Raji (cell line): ENCODE results near the gene ZNF280D.

Source experiments
- POLR2A ChIP-seq: IDR thresholded peaks from 2 replicates; pipeline ENCODE4 v1.6.1; 2011; ENCODE audit warnings: low read depth, low read length, control low read depth; ENCODE audit not compliant: insufficient read depth

ZNF280D gene, protein sequence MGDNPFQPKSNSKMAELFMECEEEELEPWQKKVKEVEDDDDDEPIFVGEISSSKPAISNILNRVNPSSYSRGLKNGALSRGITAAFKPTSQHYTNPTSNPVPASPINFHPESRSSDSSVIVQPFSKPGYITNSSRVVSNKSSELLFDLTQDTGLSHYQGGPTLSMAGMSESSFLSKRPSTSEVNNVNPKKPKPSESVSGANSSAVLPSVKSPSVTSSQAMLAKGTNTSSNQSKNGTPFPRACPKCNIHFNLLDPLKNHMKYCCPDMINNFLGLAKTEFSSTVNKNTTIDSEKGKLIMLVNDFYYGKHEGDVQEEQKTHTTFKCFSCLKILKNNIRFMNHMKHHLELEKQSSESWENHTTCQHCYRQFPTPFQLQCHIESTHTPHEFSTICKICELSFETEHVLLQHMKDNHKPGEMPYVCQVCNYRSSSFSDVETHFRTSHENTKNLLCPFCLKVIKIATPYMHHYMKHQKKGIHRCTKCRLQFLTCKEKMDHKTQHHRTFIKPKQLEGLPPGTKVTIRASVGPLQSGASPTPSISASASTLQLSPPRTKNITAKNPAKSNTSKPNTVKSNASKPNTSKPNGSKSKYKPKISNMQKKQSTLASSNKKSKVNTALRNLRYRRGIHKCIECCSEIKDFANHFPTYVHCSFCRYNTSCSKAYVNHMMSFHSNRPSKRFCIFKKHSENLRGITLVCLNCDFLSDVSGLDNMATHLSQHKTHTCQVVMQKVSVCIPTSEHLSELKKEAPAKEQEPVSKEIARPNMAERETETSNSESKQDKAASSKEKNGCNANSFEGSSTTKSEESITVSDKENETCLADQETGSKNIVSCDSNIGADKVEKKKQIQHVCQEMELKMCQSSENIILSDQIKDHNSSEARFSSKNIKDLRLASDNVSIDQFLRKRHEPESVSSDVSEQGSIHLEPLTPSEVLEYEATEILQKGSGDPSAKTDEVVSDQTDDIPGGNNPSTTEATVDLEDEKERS

DNA sequence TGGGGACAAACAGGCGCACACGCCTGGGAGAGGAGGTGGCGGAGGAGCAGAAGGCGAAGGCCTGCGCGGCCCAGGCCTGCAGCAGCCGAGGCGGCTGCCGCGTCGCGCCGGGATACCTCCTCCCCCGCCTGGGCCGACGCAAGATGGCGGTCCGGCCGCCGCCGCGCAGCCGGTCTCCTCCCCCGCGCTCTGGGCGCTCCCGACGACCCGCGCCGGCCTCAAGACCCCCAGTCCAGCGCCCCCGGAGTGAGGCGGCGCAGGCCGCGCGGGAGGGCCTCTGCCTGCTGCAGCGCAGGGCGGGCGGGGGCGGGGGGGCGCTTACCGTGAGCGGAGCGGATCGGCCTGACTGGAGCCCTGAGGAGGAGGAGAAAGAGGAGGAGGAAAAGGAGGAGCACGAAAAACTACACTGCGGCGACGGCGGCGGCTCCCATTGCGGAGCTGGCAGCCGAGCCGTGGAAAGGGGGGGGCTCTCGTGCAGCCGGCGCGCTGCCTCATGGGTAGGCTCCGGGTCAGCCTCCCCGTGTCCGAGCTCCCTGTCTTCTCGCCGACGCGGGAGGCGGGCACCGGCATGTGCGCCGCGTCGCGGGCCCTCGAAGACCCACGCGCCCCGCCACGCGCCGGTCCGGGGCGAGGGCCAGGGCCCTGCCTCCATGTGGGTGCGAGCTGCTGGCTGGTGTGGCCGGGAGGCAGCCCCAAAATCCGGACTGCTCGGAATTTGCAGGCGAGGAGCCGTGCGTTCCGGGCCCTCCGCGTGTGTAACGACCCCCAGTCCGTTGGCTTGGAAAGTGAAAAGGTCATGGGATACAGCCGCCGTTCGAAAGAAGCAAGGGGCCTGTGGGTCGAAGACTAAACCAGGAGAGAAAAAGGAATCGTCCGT lies at the start of gene ZNF280D:
Gene ZNF280D (minus strand): TSS at position 374 of the 877 bp plus-strand sequence. CDS start 26,400 bp downstream, outside the sequence.
- no peak for TF ChIP-seq POLR2A

- no peak for TF ChIP-seq POLR2A
Measured at GRCh38 chr15:56782306-56782705, 49.0 kb upstream of the ZNF280D start.

DNA sequence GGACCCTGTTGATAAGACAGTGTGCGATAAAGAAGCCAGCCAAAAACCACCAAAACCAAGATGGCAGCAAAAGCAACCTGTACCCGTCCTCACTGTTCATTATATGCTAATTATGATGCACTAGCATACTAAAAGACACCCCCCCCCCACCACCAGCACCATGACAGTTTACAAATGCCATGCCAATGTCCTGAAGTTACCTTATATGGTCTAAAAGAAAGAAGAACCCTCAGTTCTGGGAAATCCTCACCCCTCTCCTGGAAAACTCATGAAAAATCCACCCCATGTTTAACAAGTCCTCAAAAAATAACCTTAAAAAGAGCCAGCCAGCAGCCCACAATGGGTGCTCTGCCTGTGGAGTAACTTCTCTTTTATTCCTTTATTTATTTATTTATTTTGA lies 48.4 kb upstream of the ZNF280D start:
- no peak for TF ChIP-seq POLR2A

GRCh38 chr15:56778761-56779160 lies 45.5 kb upstream of the ZNF280D start:
- TF ChIP-seq POLR2A: no peak

- no peak for TF ChIP-seq POLR2A
Measured at GRCh38 chr15:56776839-56777238, 43.5 kb upstream of the ZNF280D start.

DNA sequence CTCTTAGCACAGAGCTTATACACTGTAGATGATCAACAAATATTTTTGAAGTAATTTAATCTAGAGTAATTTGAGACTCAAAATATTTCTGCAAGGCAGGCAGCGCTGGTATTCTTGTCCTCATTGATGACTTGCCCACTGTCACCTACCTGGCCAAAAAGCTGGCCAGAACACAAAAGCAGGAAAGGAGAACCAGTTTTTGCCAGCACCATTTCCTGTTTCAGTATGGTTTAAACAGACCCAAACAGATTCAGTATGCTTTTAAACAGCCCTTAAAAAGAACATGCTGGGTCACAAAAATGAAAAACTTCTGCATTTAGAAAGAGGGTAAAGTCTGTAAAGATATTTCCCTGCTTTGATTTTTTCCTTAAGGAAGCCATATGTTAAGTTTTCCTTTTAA lies 42.3 kb upstream of the ZNF280D start:
- no peak for TF ChIP-seq POLR2A

DNA sequence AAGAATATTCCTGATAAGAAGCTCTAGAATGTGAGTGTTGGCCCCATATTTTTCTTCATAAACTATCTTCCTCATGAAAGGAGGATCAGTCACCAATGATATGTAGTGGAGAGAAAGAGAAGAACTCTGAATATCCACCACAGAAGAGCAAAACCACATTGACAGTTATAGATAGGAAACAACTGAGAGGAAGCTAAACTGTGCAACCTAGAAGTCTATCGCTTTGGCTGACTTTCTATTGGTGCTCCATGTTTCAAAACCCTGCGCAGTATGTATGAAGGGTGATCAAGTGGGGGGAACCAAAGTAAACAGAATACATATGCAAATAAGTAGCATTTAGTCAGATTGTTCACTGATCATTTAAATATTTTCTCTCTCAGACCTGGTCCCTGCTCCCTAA lies 41.0 kb upstream of the ZNF280D start:
- TF ChIP-seq POLR2A: no peak

GRCh38 chr15:56772868-56773639 lies 39.7 kb upstream of the ZNF280D start:
- no peak for TF ChIP-seq POLR2A

DNA sequence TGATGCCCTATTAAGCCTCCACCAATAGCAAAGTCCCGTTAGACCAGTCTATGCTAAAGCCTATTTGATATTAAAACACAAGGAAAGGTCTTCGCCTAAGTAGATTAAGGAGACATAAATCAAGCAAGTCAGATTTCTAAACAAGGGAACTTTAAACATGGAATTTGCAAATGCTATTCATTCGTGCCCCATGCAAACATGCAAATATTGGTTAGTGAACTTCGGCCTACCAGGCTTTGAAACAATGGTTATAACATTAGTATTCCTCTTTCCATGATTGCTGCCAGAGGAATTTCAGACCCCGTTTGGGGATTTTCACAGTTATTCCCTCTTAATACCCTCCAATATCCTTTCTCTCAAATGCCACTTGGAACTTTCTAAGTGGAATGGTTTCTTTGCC lies 36.9 kb upstream of the ZNF280D start:
- no peak for TF ChIP-seq POLR2A

DNA sequence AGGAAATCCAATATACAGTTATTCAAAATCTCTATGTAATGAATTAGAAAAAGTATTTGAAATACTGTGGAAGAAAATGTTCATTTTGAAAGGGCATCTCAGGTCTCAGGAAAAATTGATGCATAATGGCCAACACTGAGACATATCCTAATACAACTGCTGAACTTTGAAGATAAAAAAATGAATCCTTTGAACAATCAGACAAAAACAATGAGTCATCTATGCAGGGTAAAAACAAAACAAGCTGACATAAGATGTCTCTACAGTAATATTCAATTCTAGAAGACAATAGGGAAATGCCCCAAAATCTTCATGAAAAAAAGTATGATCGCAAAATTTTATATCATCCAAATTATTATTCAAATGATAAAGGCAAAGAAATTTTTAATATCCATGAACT lies 34.0 kb upstream of the ZNF280D start:
- TF ChIP-seq POLR2A: no peak

DNA sequence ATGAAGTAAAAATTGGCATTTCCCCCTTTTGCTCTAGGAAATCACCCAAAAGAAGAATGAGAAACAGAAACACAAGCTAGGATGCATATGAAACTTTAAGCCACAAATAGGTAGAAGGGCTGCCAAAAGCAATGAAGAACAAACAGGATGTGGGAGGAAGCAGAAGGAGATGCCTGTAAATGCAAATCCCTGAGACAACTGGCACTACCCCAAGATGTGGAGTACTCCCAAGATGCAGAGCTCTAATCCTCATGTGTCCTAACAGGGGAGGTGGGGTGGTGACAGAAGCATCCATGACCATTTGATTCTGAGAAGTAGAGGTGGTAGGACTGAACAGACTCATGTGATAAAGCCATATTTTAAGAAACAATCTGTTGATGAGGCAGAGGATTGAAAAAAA lies 31.9 kb upstream of the ZNF280D start:
- TF ChIP-seq POLR2A: no peak

DNA sequence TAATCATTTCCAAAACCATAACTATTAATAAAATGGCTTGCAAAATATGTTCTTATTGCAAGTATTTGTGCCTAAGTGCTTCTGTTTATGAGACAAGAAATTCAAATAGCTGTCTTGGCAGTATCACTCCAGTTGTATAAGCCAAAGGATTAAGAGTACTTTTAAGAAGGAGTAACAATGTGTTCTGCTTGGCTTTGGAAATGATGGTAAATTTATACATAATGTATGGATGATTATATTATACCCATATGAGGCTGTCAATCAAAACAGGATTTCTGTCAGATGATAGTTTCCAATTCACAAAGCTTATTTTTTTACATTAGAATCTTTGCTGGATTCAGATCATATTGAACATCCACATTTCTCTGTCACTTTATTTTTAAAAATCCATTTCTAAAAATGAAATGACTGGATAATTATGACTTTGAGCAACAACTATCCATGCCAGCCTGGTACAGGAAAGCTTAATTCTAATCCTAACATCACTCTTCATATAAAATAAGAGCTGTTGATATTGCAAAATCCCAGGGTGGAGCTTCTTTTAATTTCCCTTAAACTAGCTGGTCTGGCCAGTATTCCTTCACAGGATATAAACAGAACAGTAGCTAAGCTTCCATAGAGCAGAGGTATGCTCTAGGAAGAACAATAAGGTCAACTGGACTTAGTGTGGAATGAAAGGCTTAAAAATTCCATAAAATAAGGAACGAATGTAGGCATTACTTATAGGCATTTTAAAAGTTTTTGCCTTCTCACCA lies 30.0 kb upstream of the ZNF280D start:
- TF ChIP-seq POLR2A: no peak

- TF ChIP-seq POLR2A: no peak
Measured at GRCh38 chr15:56760186-56760585, 26.9 kb upstream of the ZNF280D start.
